HEK293 (cell line): ENCODE results near the gene AIG1.

Experiments
- CTCF ChIA-PET: fragments of 350-600 bp; formaldehyde crosslinking; extraction: SDS; loops from one replicate; lab custom pipeline; 2021; ENCODE audit warnings: antibody characterized with exemption; lab: Yijun Ruan, JAX
- POLR2A ChIA-PET: fragments of 300-600 bp; formaldehyde crosslinking; extraction: SDS; loops from one replicate; lab custom pipeline; 2020; ENCODE audit warnings: antibody characterized with exemption, inconsistent platforms; lab: Yijun Ruan, JAX
- H3K27ac ChIP-seq: fragments of 200-500 bp; sonication (Bioruptor generic); 2 replicates; pipeline ENCODE4 v1.5.1; 2014; ENCODE audit warnings: low read depth, low read length, control low read depth, inconsistent platforms; ENCODE audit errors: extremely low read depth
- H3K36me3 ChIP-seq, 2 experiments: fragments of 200-500 bp in 1 of 2; sonication (Bioruptor generic) in 1 of 2; 1 replicate in 1 of 2; 2 replicates in 1 of 2; pipeline ENCODE4 v1.5.1; 2014 to 2017; ENCODE audit warnings: inconsistent platforms in 2 of 2, low read length in 2 of 2; ENCODE audit not compliant: control insufficient read depth in 2 of 2, insufficient read depth in 1 of 2
- H3K4me1 ChIP-seq: fragments of 200-500 bp; sonication (Bioruptor generic); 2 replicates; pipeline ENCODE4 v1.5.1; 2014; ENCODE audit warnings: mild to moderate bottlenecking, low read length, inconsistent platforms; ENCODE audit not compliant: control insufficient read depth, insufficient read depth
- H3K4me3 ChIP-seq: 2 replicates; pipeline ENCODE4 v1.5.1; 2011; ENCODE audit warnings: low read depth, mild to moderate bottlenecking, control low read depth, low read length, moderate library complexity
- H3K9me3 ChIP-seq: fragments of 200-500 bp; sonication (Bioruptor generic); 2 replicates; pipeline ENCODE4 v1.5.1; 2014; ENCODE audit warnings: low read depth, low read length, inconsistent platforms; ENCODE audit not compliant: control insufficient read depth, insufficient read depth
- BCL11A ChIP-seq: fragments of 450-650 bp; formaldehyde crosslinking; IDR thresholded peaks from 2 replicates; pipeline ENCODE4 v1.5.1; 2016; ENCODE audit warnings: low read depth, missing biosample characterization, missing genetic modification characterization
- BCL11B ChIP-seq: fragments of 450-650 bp; formaldehyde crosslinking; IDR thresholded peaks from 2 replicates; pipeline ENCODE4 v1.5.1; 2016; ENCODE audit warnings: low read depth, missing biosample characterization, missing genetic modification characterization
- GLIS1 ChIP-seq: fragments of 450-650 bp; formaldehyde crosslinking; IDR thresholded peaks from 2 replicates; pipeline ENCODE4 v1.5.1; 2016; ENCODE audit warnings: missing biosample characterization, missing genetic modification characterization
- HOXA7 ChIP-seq: sonication (generic); formaldehyde crosslinking; IDR thresholded peaks from 2 replicates; pipeline ENCODE4 v1.8.1; 2022; ENCODE audit warnings: missing genetic modification reagents, borderline replicate concordance
- ZBTB17 ChIP-seq: fragments of 450-650 bp; formaldehyde crosslinking; IDR thresholded peaks from 2 replicates; pipeline ENCODE4 v1.5.1; 2016; ENCODE audit warnings: missing biosample characterization, missing genetic modification characterization
- ZFP37 ChIP-seq: fragments of 450-650 bp; formaldehyde crosslinking; IDR thresholded peaks from 2 replicates; pipeline ENCODE4 v1.5.1; 2016; ENCODE audit warnings: missing biosample characterization, missing genetic modification characterization
- ZFP69B ChIP-seq: fragments of 450-650 bp; formaldehyde crosslinking; IDR thresholded peaks from 2 replicates; pipeline ENCODE4 v1.5.1; 2016; ENCODE audit warnings: missing biosample characterization, missing genetic modification characterization
- ZNF10 ChIP-seq: fragments of 450-650 bp; formaldehyde crosslinking; IDR thresholded peaks from 2 replicates; pipeline ENCODE4 v1.5.1; 2017; ENCODE audit warnings: missing biosample characterization, missing genetic modification characterization
- ZNF140 ChIP-seq: fragments of 450-650 bp; formaldehyde crosslinking; IDR thresholded peaks from 2 replicates; pipeline ENCODE4 v1.5.1; 2016; ENCODE audit warnings: missing biosample characterization, missing genetic modification characterization
- ZNF169 ChIP-seq: fragments of 450-650 bp; formaldehyde crosslinking; IDR thresholded peaks from 2 replicates; pipeline ENCODE4 v1.5.1; 2016; ENCODE audit warnings: missing biosample characterization, missing genetic modification characterization
- ZNF239 ChIP-seq: fragments of 450-650 bp; formaldehyde crosslinking; IDR thresholded peaks from 2 replicates; pipeline ENCODE4 v1.5.1; 2016; ENCODE audit warnings: missing biosample characterization, missing genetic modification characterization
- ZNF274 ChIP-seq, 2 experiments: fragments of 200-500 bp in 1 of 2; fragments of 450-650 bp in 1 of 2; sonication (Bioruptor generic) in 1 of 2; formaldehyde crosslinking in 1 of 2; IDR thresholded peaks; 2 replicates each; pipeline versions ENCODE4 v1.5.1 to v1.6.1; 2014 to 2016; ENCODE audit warnings: borderline replicate concordance in 1 of 2, inconsistent platforms in 1 of 2, low read length in 1 of 2, missing biosample characterization in 1 of 2, missing genetic modification characterization in 1 of 2
- ZNF335 ChIP-seq: fragments of 450-650 bp; formaldehyde crosslinking; conservative IDR thresholded peaks from 2 replicates; pipeline ENCODE4 v1.5.1; 2016; ENCODE audit warnings: missing biosample characterization, missing genetic modification characterization
- ZNF366 ChIP-seq: fragments of 450-650 bp; formaldehyde crosslinking; conservative IDR thresholded peaks from 2 replicates; pipeline ENCODE4 v1.5.1; 2016; ENCODE audit warnings: missing biosample characterization, missing genetic modification characterization
- ZNF37A ChIP-seq: fragments of 450-650 bp; IDR thresholded peaks from 2 replicates; pipeline ENCODE4 v1.5.1; 2018; ENCODE audit warnings: missing biosample characterization, missing genetic modification characterization
- ZNF449 ChIP-seq: fragments of 450-650 bp; formaldehyde crosslinking; IDR thresholded peaks from 2 replicates; pipeline ENCODE4 v1.5.1; 2017; ENCODE audit warnings: missing biosample characterization, mild to moderate bottlenecking, missing genetic modification characterization, moderate library complexity
- ZNF473 ChIP-seq: fragments of 450-650 bp; formaldehyde crosslinking; IDR thresholded peaks from 2 replicates; pipeline ENCODE4 v1.5.1; 2017; ENCODE audit warnings: missing biosample characterization, missing genetic modification characterization
- ZNF544 ChIP-seq: fragments of 450-650 bp; formaldehyde crosslinking; IDR thresholded peaks from 2 replicates; pipeline ENCODE4 v1.5.0; 2017; ENCODE audit warnings: missing biosample characterization, missing genetic modification characterization
- ZNF548 ChIP-seq: fragments of 450-650 bp; formaldehyde crosslinking; IDR thresholded peaks from 2 replicates; pipeline ENCODE4 v1.5.1; 2016; ENCODE audit warnings: missing biosample characterization, missing genetic modification characterization
- ZNF571 ChIP-seq: fragments of 450-650 bp; formaldehyde crosslinking; IDR thresholded peaks from 2 replicates; pipeline ENCODE4 v1.5.0; 2017; ENCODE audit warnings: missing biosample characterization, missing genetic modification characterization
- ZNF596 ChIP-seq: fragments of 450-650 bp; IDR thresholded peaks from 2 replicates; pipeline ENCODE4 v1.5.0; 2018; ENCODE audit warnings: missing biosample characterization, mild to moderate bottlenecking, missing genetic modification characterization, moderate library complexity
- ZNF830 ChIP-seq: fragments of 450-650 bp; IDR thresholded peaks from 2 replicates; pipeline ENCODE4 v1.5.0; 2018; ENCODE audit warnings: missing biosample characterization, missing genetic modification characterization, low read depth, mild to moderate bottlenecking, moderate library complexity
- ZNF843 ChIP-seq: fragments of 450-650 bp; formaldehyde crosslinking; IDR thresholded peaks from 2 replicates; pipeline ENCODE4 v1.5.1; 2016; ENCODE audit warnings: missing biosample characterization, missing genetic modification characterization
- ZSCAN16 ChIP-seq: fragments of 450-650 bp; formaldehyde crosslinking; IDR thresholded peaks from 2 replicates; pipeline ENCODE4 v1.5.1; 2016; ENCODE audit warnings: missing biosample characterization, missing genetic modification characterization
- TF ChIP-seq, protein P1 (sequence below): fragments of 450-650 bp; IDR thresholded peaks from 2 replicates; pipeline ENCODE4 v1.5.1; 2018; ENCODE audit warnings: missing biosample characterization, missing genetic modification characterization
- TF ChIP-seq, protein P2 (sequence below): fragments of 450-650 bp; formaldehyde crosslinking; IDR thresholded peaks from 2 replicates; pipeline ENCODE4 v1.5.1; 2016; ENCODE audit warnings: missing biosample characterization, missing genetic modification characterization
- TF ChIP-seq, protein P3 (sequence below): fragments of 450-650 bp; formaldehyde crosslinking; IDR thresholded peaks from 2 replicates; pipeline ENCODE4 v1.5.1; 2016; ENCODE audit warnings: missing biosample characterization, missing genetic modification characterization

Gene AIG1

GRCh38 chr6:143146186-143146851 is 85.6 kb downstream of the AIG1 start (continued):
- TF ChIP-seq, protein P1, sequence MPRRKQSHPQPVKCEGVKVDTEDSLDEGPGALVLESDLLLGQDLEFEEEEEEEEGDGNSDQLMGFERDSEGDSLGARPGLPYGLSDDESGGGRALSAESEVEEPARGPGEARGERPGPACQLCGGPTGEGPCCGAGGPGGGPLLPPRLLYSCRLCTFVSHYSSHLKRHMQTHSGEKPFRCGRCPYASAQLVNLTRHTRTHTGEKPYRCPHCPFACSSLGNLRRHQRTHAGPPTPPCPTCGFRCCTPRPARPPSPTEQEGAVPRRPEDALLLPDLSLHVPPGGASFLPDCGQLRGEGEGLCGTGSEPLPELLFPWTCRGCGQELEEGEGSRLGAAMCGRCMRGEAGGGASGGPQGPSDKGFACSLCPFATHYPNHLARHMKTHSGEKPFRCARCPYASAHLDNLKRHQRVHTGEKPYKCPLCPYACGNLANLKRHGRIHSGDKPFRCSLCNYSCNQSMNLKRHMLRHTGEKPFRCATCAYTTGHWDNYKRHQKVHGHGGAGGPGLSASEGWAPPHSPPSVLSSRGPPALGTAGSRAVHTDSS = no peak
- no peak for TF ChIP-seq ZBTB17 (tag by site-specific recombination)
- TF ChIP-seq, protein P2, sequence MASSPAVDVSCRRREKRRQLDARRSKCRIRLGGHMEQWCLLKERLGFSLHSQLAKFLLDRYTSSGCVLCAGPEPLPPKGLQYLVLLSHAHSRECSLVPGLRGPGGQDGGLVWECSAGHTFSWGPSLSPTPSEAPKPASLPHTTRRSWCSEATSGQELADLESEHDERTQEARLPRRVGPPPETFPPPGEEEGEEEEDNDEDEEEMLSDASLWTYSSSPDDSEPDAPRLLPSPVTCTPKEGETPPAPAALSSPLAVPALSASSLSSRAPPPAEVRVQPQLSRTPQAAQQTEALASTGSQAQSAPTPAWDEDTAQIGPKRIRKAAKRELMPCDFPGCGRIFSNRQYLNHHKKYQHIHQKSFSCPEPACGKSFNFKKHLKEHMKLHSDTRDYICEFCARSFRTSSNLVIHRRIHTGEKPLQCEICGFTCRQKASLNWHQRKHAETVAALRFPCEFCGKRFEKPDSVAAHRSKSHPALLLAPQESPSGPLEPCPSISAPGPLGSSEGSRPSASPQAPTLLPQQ (tag by site-specific recombination) = no peak

- Histone ChIP-seq H3K4me3 (no peak overlapping the region), H3K4me1 (no peaks in the 10 kb centered on the region), H3K9me3 (no peaks in the 10 kb centered on the region), H3K36me3 (no peaks in the 10 kb centered on the region), H3K27ac (no peak overlapping the region)
- ChIA-PET POLR2A (interaction anchor here (0.7 kb wide), 2 partner anchors 8 to 83 kb away, joined by 3 to 5 read pairs; no protein-coding TSS in a partner anchor), CTCF (no interaction called here)
- TF ChIP-seq ZNF335 (tag by site-specific recombination) = no peak
- TF ChIP-seq ZNF274 (IDR thresholded peaks at IDR 0.05; ENCODE audit: low read length) = no peak
- no peak for TF ChIP-seq ZNF274 (tag by site-specific recombination; IDR thresholded peaks at IDR 0.05; ENCODE audit: borderline replicate concordance)
Measured at GRCh38 chr6:143149771-143150170, 89.1 kb downstream of the AIG1 start.

GRCh38 chr6:143150281-143150680 is 89.6 kb downstream of the AIG1 start:
- H3K27ac ChIP-seq = no peak overlapping the region
- CTCF ChIA-PET = no interaction called here

GRCh38 chr6:143151381-143151780 is 90.7 kb downstream of the AIG1 start:
- Histone ChIP-seq H3K4me3 (no peak overlapping the region), H3K27ac (no peak overlapping the region), H3K9me3 (no peaks in the 10 kb centered on the region), H3K4me1 (no peaks in the 10 kb centered on the region), H3K36me3 (no peaks in the 10 kb centered on the region)
- ChIA-PET CTCF (no interaction called here), POLR2A (no interaction called here)
- TF ChIP-seq GLIS1 (tag by site-specific recombination) (no peak), ZNF596 (tag by site-specific recombination) (no peak), ZNF571 (no peak), BCL11B (no peak), ZNF843 (tag by site-specific recombination) (no peak), ZFP37 (no peak), ZNF449 (tag by site-specific recombination) (no peak), ZNF473 (tag by site-specific recombination) (no peak), ZFP69B (no peak), ZNF169 (tag by site-specific recombination) (no peak)

More at GRCh38 chr6:143150281-143150680, 89.6 kb downstream of the AIG1 start:
- Histone ChIP-seq H3K4me1 (no peaks in the 10 kb centered on the region), H3K9me3 (no peaks in the 10 kb centered on the region), H3K36me3 (no peaks in the 10 kb centered on the region), H3K4me3 (no peak overlapping the region)
- POLR2A ChIA-PET = no interaction called here
- TF ChIP-seq ZNF140 (no peak), ZNF10 (tag by site-specific recombination) (no peak), BCL11A (tag by site-specific recombination) (no peak), ZNF37A (tag by site-specific recombination) (no peak), ZNF366 (tag by site-specific recombination) (no peak), ZNF239 (tag by site-specific recombination) (no peak), ZSCAN16 (tag by site-specific recombination) (no peak), ZNF548 (tag by site-specific recombination) (no peak), ZNF830 (tag by site-specific recombination) (no peak), ZNF544 (tag by site-specific recombination) (no peak), HOXA7 (CRISPR knock-in tag) (no peak)
- TF ChIP-seq, protein P3, sequence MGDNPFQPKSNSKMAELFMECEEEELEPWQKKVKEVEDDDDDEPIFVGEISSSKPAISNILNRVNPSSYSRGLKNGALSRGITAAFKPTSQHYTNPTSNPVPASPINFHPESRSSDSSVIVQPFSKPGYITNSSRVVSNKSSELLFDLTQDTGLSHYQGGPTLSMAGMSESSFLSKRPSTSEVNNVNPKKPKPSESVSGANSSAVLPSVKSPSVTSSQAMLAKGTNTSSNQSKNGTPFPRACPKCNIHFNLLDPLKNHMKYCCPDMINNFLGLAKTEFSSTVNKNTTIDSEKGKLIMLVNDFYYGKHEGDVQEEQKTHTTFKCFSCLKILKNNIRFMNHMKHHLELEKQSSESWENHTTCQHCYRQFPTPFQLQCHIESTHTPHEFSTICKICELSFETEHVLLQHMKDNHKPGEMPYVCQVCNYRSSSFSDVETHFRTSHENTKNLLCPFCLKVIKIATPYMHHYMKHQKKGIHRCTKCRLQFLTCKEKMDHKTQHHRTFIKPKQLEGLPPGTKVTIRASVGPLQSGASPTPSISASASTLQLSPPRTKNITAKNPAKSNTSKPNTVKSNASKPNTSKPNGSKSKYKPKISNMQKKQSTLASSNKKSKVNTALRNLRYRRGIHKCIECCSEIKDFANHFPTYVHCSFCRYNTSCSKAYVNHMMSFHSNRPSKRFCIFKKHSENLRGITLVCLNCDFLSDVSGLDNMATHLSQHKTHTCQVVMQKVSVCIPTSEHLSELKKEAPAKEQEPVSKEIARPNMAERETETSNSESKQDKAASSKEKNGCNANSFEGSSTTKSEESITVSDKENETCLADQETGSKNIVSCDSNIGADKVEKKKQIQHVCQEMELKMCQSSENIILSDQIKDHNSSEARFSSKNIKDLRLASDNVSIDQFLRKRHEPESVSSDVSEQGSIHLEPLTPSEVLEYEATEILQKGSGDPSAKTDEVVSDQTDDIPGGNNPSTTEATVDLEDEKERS (tag by site-specific recombination) = no peak
